GM10266 (cell line): Measurements from ENCODE around the gene BTBD9.

Experiments used
- DNase-seq: peaks from one replicate; pipeline ENCODE4 v3.0.0; 2012; ENCODE audit errors: extremely low spot score
- CTCF ChIP-seq: IDR thresholded peaks from 2 replicates; pipeline ENCODE4 v1.5.1; 2012; ENCODE audit warnings: mild to moderate bottlenecking, low read depth; ENCODE audit not compliant: control insufficient read depth, insufficient read depth; ENCODE audit errors: missing control alignments

Gene BTBD9

GRCh38 chr6:38194589-38194988, 445.1 kb downstream of the BTBD9 start:
- DNase-seq, result no peak
- TF ChIP-seq CTCF, result no peak

- no peak for TF ChIP-seq CTCF
- DNase-seq, result no peak
Observed at GRCh38 chr6:38194282-38194572, 445.5 kb downstream of the BTBD9 start.

DNA sequence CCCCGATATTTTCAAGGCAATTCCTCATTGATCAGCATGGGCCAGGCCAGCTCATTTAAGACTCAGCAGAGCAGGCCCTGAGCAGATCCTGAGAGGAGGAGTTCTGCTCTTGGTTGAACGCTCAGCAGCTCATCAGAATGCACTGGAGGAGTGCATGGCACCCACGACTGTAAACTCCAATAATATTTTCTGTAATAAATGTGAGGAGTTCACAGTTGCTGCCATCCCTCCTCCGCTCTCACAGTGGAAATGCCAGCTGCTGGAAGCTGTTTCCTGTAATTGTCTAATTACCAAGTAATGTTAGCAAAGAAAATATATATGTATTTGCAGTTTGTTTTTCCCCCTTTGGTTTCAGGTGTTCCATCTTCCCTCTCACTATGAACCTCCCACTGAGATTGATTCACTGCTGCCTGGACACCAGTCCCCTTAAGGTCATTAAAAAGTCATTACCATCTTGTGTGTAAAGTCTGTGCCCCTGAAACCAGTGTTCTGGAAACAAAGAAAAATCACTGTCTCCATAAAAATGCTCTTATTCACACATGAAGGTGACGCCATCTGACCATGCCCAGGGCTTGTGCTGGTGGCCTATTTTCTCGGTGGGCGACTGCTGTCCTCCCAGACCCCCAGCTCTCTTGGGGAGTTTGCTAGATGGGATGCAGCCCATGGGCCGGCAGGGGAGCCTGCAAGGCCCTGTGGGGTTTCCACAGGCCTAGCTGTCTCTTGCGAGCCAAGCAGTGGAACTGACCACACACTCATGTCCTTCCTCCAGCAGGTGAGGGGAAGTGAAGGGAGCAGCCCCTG, 446.0 kb downstream of the BTBD9 start:
- TF ChIP-seq CTCF, result no peak
- no peak for DNase-seq

DNA sequence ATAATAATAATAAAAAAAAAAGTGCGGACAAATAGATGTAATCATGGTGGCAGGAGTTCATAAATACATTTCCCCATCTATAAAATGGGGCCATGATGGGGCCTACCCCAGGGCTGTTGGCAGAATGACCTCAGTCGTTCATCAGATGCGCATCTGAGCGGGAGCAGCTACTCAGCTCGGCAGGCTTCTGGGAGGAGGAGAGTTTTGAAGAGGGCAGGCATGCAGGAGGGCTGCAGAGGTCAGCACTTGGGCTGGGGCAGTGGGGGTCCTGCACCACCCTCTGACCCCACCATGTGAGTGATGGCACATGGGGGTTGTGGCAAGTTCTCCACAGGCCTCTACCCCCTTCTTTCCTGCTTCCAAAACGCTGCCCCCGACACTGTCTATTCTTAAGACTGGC, 446.7 kb downstream of the BTBD9 start:
- TF ChIP-seq CTCF, result no peak
- no peak for DNase-seq

GRCh38 chr6:38192487-38192886, 447.2 kb downstream of the BTBD9 start:
- TF ChIP-seq CTCF, result no peak
- DNase-seq, result no peak

DNA sequence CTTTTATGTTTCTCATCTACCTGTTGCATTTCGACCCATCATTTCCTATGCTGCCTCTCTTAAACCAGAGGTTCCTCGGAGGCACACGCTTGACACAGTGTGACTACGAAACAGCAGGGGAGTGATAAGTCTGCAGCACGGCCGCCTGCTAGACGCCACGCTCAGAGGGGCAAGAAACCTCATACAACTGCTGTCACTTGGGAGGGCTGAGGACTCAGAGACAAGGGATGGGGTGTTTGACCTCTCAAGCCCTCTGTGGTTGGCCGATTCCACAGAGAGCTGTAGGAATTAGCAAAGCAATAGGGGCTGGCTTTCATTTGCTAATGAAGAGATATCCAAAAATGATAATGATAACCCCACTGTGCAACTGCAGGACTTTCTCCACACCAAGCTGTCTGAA, 447.7 kb downstream of the BTBD9 start:
- DNase-seq, result no peak
- no peak for TF ChIP-seq CTCF

GRCh38 chr6:38191418-38191817, 448.3 kb downstream of the BTBD9 start:
- no peak for DNase-seq
- TF ChIP-seq CTCF, result no peak
